ENCODE results near the gene CHRM3.

- TF ChIP-seq POLR2A (IDR thresholded peaks at IDR 0.05) (no peak), CTCF (IDR thresholded peaks at IDR 0.05) (no peak)
These were observed 47.8 kb downstream of the CHRM3 start for GRCh38 chr1:239434181-239434580.
